Bronchial epithelial cell (primary cell): Measurements from ENCODE around the gene P4HA1. TPM values are rescaled to one million over a fixed set of nuclear protein-coding genes. Genes with fewer than 3 reads are reported as not detected.

Experiments used
- DNase-seq: peaks from one replicate; pipeline ENCODE4 v3.0.0-alpha.2; 2010; ENCODE audit warnings: low read depth
- FAIRE-seq: peaks from 2 replicates; lab custom pipeline; 2011; peaks lifted over from hg19 to GRCh38; lab: Jason Lieb, UNC
- H3K27me3 ChIP-seq: 2 replicates; pipeline ENCODE4 v1.5.1; 2011; ENCODE audit warnings: low read length; ENCODE audit not compliant: control insufficient read depth, insufficient read depth
- H3K36me3 ChIP-seq: 2 replicates; pipeline ENCODE4 v1.5.1; 2011; ENCODE audit warnings: low read length; ENCODE audit not compliant: control insufficient read depth, insufficient read depth
- H3K4me3 ChIP-seq: 2 replicates; pipeline ENCODE4 v1.5.1; 2011; ENCODE audit warnings: mild to moderate bottlenecking, low read depth, low read length, control low read depth
- CTCF ChIP-seq: IDR thresholded peaks from 2 replicates; pipeline ENCODE4 v1.5.1; 2011; ENCODE audit warnings: mild to moderate bottlenecking, moderate library complexity, low read length, control low read depth, inconsistent platforms; ENCODE audit not compliant: insufficient read depth, severe bottlenecking
- total RNA-seq: library from RNA; depleted of rRNA; stranded (reverse); fragments of >200 nt; gene quantifications from 2 replicates; pipeline ENCODE4 v1.2.1, GENCODE V29; 2014

Gene P4HA1
- 138 and 173 TPM in 2 replicates for total RNA-seq

DNA sequence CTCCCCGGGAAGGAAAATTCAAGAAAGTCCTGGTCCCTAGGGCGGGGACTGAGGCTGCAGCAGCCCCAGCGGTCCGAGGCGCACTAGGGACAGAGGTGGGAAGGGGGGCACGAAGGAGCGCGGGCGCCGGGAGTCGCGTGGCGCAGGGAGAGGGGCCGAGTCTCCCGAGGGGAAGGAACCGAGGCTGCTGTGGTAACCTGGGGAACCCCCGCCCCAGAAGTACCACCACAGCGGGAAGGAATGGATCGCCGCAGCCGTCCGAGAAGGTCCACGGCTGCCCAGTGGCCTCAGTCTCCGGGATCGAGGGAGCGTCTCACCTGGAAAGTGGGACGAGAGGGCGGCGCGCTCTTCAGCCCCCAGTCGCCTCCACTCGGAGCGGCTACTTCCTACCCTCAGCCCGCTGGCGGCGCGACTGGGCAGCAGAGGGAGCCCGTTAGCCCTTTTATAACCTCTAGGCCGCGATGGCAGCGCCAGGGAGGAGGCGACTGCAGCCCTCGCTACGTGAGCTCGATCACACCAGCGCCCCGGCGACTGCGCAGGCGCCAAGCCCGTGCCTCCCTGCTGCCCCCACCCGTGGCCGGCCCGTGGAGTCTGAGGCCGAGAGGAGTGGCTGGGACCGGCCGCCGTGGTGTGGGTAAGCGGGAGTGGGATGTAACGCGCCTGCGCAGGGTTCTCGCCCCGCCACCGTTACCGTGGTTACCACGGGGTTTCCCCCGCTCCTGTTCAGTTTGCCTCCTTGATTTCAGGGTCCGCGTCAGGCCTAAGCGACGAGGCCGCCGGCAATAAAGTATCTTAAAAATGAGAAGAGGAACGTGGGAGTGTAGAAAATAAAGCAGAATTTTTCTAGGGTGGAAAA is at the start of gene P4HA1:
TSS of gene P4HA1 (minus strand) at position 418 of the 856 bp plus-strand sequence. CDS start 21,983 bp downstream, outside the sequence.
- DNase-seq: peak; percentile 87
- Histone ChIP-seq H3K36me3 (peaks cover 3% of the 10 kb centered on the region), H3K4me3 (peak within 1 kb of the TSS; percentile 99), H3K27me3 (no peaks in the 10 kb centered on the region)
- no peak for FAIRE-seq
- TF ChIP-seq CTCF: peak; percentile 82

DNA sequence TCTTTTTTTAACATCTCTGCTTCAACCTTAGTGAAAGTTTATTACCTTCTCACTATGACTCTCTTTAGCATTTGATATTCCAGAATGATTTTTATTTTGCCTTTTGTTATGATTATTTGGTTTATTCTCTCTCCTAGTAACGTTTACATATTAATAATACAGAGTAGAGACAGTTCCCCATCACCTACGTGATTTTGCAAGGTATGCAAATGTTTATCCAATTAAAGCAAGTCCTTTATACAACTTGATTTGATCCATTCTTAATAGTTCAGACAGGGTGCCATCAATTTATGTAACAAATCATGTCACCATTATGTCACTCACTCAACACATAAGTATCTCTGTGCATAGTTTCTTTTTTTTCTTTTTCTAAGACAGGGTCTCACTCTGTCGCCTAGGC is 44.9 kb upstream of the P4HA1 start:
- DNase-seq (no peak), FAIRE-seq (no peak)
- H3K36me3 ChIP-seq: peaks cover 4% of the 10 kb centered on the region
- no peak overlapping the region for H3K4me3 ChIP-seq
- no peaks in the 10 kb centered on the region for H3K27me3 ChIP-seq
- no peak for TF ChIP-seq CTCF

GRCh38 chr10:73139251-73139650 is 42.6 kb upstream of the P4HA1 start:
- no peak overlapping the region for H3K4me3 ChIP-seq
- DNase-seq (no peak), FAIRE-seq (no peak)
- no peak for TF ChIP-seq CTCF
- H3K36me3 ChIP-seq: peaks cover 8% of the 10 kb centered on the region
- no peaks in the 10 kb centered on the region for H3K27me3 ChIP-seq

- no peak for TF ChIP-seq CTCF
- Histone ChIP-seq H3K36me3 (peaks cover 10% of the 10 kb centered on the region), H3K27me3 (no peaks in the 10 kb centered on the region), H3K4me3 (no peak overlapping the region)
- FAIRE-seq: no peak
- peak; percentile 23 for DNase-seq
These were observed 40.0 kb upstream of the P4HA1 start for GRCh38 chr10:73136627-73137026.

DNA sequence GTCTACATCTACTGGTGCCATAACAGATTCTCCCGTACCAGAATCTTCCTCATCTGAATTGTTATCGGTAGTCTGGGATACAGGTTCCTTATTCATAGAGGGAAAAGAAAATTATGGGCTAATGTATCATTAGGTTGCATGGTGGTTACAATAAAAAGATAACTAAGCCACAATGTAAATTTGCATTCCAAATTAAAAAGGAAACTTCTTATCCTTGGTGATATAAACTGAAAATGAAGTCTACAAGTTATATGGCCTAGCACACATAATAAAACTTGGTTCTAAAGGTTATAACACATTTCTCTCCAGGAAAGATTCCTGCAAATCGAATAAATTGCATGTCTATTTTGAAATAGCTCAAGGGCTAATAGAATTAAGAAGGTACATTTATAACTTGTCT is 38.1 kb upstream of the P4HA1 start:
- Histone ChIP-seq H3K4me3 (no peak overlapping the region), H3K27me3 (no peaks in the 10 kb centered on the region), H3K36me3 (peaks cover 11% of the 10 kb centered on the region)
- no peak for FAIRE-seq
- no peak for TF ChIP-seq CTCF
- no peak for DNase-seq
